Stimulated activated CD4-positive, alpha-beta T cell treated with anti-CD3 and anti-CD28 coated beads, TNF-alpha, amount 100 ng/mL, for 4 hours (primary cell): Measurements from ENCODE around the gene CSRP1.

Experiments
- DNase-seq, 3 experiments: peaks; one replicate each; pipeline ENCODE4 v3.0.0-alpha.2; 2020; ENCODE audit warnings: low read depth in 3 of 3

Gene CSRP1

GRCh38 chr1:201456499-201457309, 50.2 kb downstream of the CSRP1 start:
- no peak for DNase-seq

GRCh38 chr1:201455098-201455497, 51.8 kb downstream of the CSRP1 start:
- no peak for DNase-seq

- DNase-seq, result no peak
These were observed 52.3 kb downstream of the CSRP1 start for GRCh38 chr1:201454608-201455007.

- DNase-seq, result no peak
These were observed 54.1 kb downstream of the CSRP1 start for GRCh38 chr1:201452866-201453265.

GRCh38 chr1:201450721-201451291, 56.1 kb downstream of the CSRP1 start:
- DNase-seq, result no peak

- DNase-seq, result no peak
These were observed 57.9 kb downstream of the CSRP1 start for GRCh38 chr1:201448990-201449389.

GRCh38 chr1:201447903-201448871, 58.7 kb downstream of the CSRP1 start:
- DNase-seq, result peak; percentile 25 to 39 (median 34)

GRCh38 chr1:201445310-201445709, 61.6 kb downstream of the CSRP1 start:
- no peak for DNase-seq

GRCh38 chr1:201444792-201445191, 62.1 kb downstream of the CSRP1 start:
- DNase-seq, result no peak

- no peak for DNase-seq
These were observed 63.2 kb downstream of the CSRP1 start for GRCh38 chr1:201443747-201444146.

GRCh38 chr1:201436969-201437368, 70.0 kb downstream of the CSRP1 start:
- no peak for DNase-seq

GRCh38 chr1:201436393-201436792, 70.5 kb downstream of the CSRP1 start:
- no peak for DNase-seq

- no peak for DNase-seq
These were observed 72.7 kb downstream of the CSRP1 start for GRCh38 chr1:201434266-201434665.

- no peak for DNase-seq
These were observed 73.3 kb downstream of the CSRP1 start for GRCh38 chr1:201433609-201434008.
